Adrenal gland (tissue), 19 donors: ENCODE measurements around the gene KIF4A. TPM values are rescaled to one million over a fixed set of nuclear protein-coding genes. Genes with fewer than 3 reads are reported as not detected.
A peak's percentile ranks its signal among the peaks of the same experiment; 100 is the strongest.
"Not testable (repeated sequence)": the region's sequence is repeated elsewhere in the genome, so short reads cannot be mapped to it uniquely, and the experiment has no call there.

Experiments used
- DNase-seq, 7 donors: peaks; one replicate each; pipeline ENCODE4 v3.0.0-alpha.2; 2019 to 2020
- H3K27ac ChIP-seq, 5 donors: fragments of 200-600 bp; sonication (generic) in 4 of 5; 1 replicate in 3 of 5; 2 replicates in 2 of 5; pipeline versions ENCODE4 v1.5.1 to v1.8.0; 2016 to 2020; ENCODE audit warnings: mild to moderate bottlenecking in 1 of 5
- H3K27me3 ChIP-seq: fragments of 200-600 bp; 2 replicates; pipeline ENCODE4 v1.8.0; 2021
- H3K36me3 ChIP-seq, 2 donors: fragments of 200-600 bp; replicated peaks in 1 of 2; 1 replicate in 1 of 2; 2 replicates in 1 of 2; pipeline versions ENCODE4 v1.5.1 to v1.8.0; 2018 to 2022
- H3K4me1 ChIP-seq, 2 donors: fragments of 200-600 bp; replicated peaks in 1 of 2; 1 replicate in 1 of 2; 2 replicates in 1 of 2; pipeline versions ENCODE4 v1.5.1 to v1.8.0; 2018 to 2021
- H3K4me3 ChIP-seq, 4 donors: fragments of 200-600 bp; sonication (generic) in 3 of 4; one replicate each; pipeline ENCODE4 v1.5.1; 2016 to 2018
- H3K9me3 ChIP-seq, 3 donors: fragments of 200-600 bp; sonication (generic) in 1 of 3; replicated peaks in 1 of 3; 1 replicate in 2 of 3; 2 replicates in 1 of 3; pipeline versions ENCODE4 v1.5.1 to v1.8.0; 2016 to 2021
- CTCF ChIP-seq, 6 experiments: fragments of 450-650 bp in 4 of 6; fragments of 200-600 bp in 2 of 6; sonication (generic) in 1 of 6; IDR thresholded peaks; 1 replicate in 5 of 6; 2 replicates in 1 of 6; pipeline versions ENCODE4 v1.5.1 to v1.8.0; 2016 to 2021; ENCODE audit warnings: antibody characterized with exemption in 6 of 6, mild to moderate bottlenecking in 2 of 6, moderate library complexity in 1 of 6
- POLR2A ChIP-seq, 2 donors: fragments of 450-650 bp; IDR thresholded peaks; one replicate each; pipeline ENCODE4 v1.6.1; 2017; ENCODE audit warnings: antibody characterized with exemption in 2 of 2, mild to moderate bottlenecking in 2 of 2, moderate library complexity in 1 of 2
- WGBS, 4 donors: extraction: QIAGEN DNeasy Blood & Tissue Kit in 2 of 4; methylation state at CpG; one replicate each; pipeline versions ENCODE4 v1.1.5 to v1.1.7; 2013 to 2017; 5-methylcytosine and 5-hydroxymethylcytosine counted together
- intact Hi-C, 2 donors: fragments of 100-400 bp; cut with DNase I; formaldehyde crosslinking; loops; one replicate each; pipeline versions ENCODE4 v1.14.1 to v1.15.0; 2022 to 2023
- long read RNA-seq, 10 donors: library from polyadenylated mRNA in 3 of 10; unstranded in 2 of 10; stranded (forward) in 1 of 10; transcript quantifications; one replicate each; pipeline ENCODE4 v2.0.0 and lab custom pipeline, GENCODE V29; 2021 to 2026
- polyA plus RNA-seq, 3 donors: library from polyadenylated mRNA; stranded (reverse); fragments of 200-250 nt in 2 of 3; fragments of 350-450 nt in 1 of 3; fragmentation: Illumina TruSeq in 1 of 3; extraction: RNeasy Lipid Tissue Mini Kit (QIAGEN cat#74804) in 1 of 3; gene quantifications; one replicate each; pipeline ENCODE4 v1.2.3, GENCODE V29; 2013 to 2014
- total RNA-seq, 9 donors: library from RNA; depleted of rRNA in 4 of 9; stranded (reverse); fragments of >200 nt in 4 of 9; fragments of 120-200 nt in 1 of 9; fragmentation: NEBNext Ultra II Directional in 1 of 9; extraction: Animal tissue kit (Norgen Biotek cat#: 25700) in 1 of 9; gene quantifications; one replicate each; pipeline versions ENCODE4 v1.1.0 to v1.2.4, GENCODE V29; 2013 to 2023
- donor health status: healthy with polysubstance abuse.
- donor health status: Bipolar disorder and iron deficiency.
- donor health status: DM: yes; HTN: yes; CAD: no.
- donor health status: DM: no; HTN: no; CAD: no.
- donor health status: DM: no; HTN: no; CAD: no.
- donor health status: DM: yes; HTN: yes; CAD: no.

Gene KIF4A
- total RNA-seq (1 to 10 TPM in 1 of 9 donors, under 1 TPM in 8; 0.28 to 6.6 (median 0.47) TPM), polyA plus RNA-seq (under 1 TPM; 0.08 to 0.59 (median 0.10) TPM)
- long read RNA-seq, donor 1, full-length matches to known transcripts, result 1 of 1 reads
- long read RNA-seq, donor 1, partial matches to known transcripts, result 0 of 1 reads
- long read RNA-seq, donor 1, other reads (novel, unspliced or antisense), result 0 of 1 reads
- long read RNA-seq, donor 2, result 0 reads
- long read RNA-seq, donor 3, result 0 reads
- long read RNA-seq, donor 4, result 0 reads
- long read RNA-seq, donor 5, result 0 reads
- long read RNA-seq, donor 6, partial matches to known transcripts, result 1 of 2 reads
- long read RNA-seq, donor 6, other reads (novel, unspliced or antisense), result 1 of 2 reads
- long read RNA-seq, donor 7, result 0 reads
- long read RNA-seq, donor 8, full-length matches to known transcripts, result 1 of 1 reads
- long read RNA-seq, donor 8, partial matches to known transcripts, result 0 of 1 reads
- long read RNA-seq, donor 8, other reads (novel, unspliced or antisense), result 0 of 1 reads
- long read RNA-seq, donor 9, result 0 reads
- long read RNA-seq, donor 10, full-length matches to known transcripts, result 1 of 1 reads
- long read RNA-seq, donor 10, partial matches to known transcripts, result 0 of 1 reads
- long read RNA-seq, donor 10, other reads (novel, unspliced or antisense), result 0 of 1 reads

GRCh38 chrX:70289793-70290770 lies at the start of gene KIF4A, which contains the start of gene PDZD11:
Gene KIF4A (plus strand): TSS chrX:70290104. CDS start chrX:70290459, 355 bp downstream.
Gene PDZD11 (minus strand): TSS chrX:70289927. CDS start chrX:70289341, 586 bp downstream.
- 0 to 44% (median 14%) methylated on average over 2 to 62 of the region's 62 CpGs for WGBS, 4 donors
- Histone ChIP-seq H3K27ac (peak within 1 kb of the TSS in 1 of 5 donors; percentile 72), H3K27me3 (peaks cover 4% of the 10 kb centered on the region), H3K4me3 (peak within 1 kb of the TSS in 3 of 4 donors; percentile 15 to 55 (median 40)), H3K9me3 (no peaks in the 10 kb centered on the region), H3K4me1 (no peaks in the 10 kb centered on the region), H3K36me3 (peaks cover 0 to 9% of the 10 kb centered on the region in 2 donors)
- DNase-seq, result peak; percentile 79 to 86 (median 83)
- intact Hi-C loops, result no loop called here
- no peak for TF ChIP-seq POLR2A (IDR thresholded peaks at IDR 0.05)
- no peak for TF ChIP-seq CTCF (IDR thresholded peaks at IDR 0.05)

GRCh38 chrX:70240751-70241150 lies 49.2 kb upstream of the KIF4A start:
- intact Hi-C loops, result no loop called here
- no peaks in the 10 kb centered on the region for H3K27me3 ChIP-seq
- no peaks in the 10 kb centered on the region for H3K9me3 ChIP-seq
- no peak for DNase-seq
- 80 to 100% (median 89%) methylated on average over 1 of the region's 1 CpG for WGBS, 4 donors
- H3K4me3 ChIP-seq, result no peak overlapping the region
- H3K4me1 ChIP-seq, result no peaks in the 10 kb centered on the region
- no peak overlapping the region for H3K27ac ChIP-seq
- no peaks in the 10 kb centered on the region for H3K36me3 ChIP-seq
- TF ChIP-seq CTCF (IDR thresholded peaks at IDR 0.05), result no peak
- TF ChIP-seq POLR2A (IDR thresholded peaks at IDR 0.05), result no peak

- Histone ChIP-seq H3K4me3 (no peak overlapping the region), H3K27ac (no peak overlapping the region), H3K36me3 (no peaks in the 10 kb centered on the region), H3K27me3 (no peaks in the 10 kb centered on the region), H3K9me3 (no peaks in the 10 kb centered on the region), H3K4me1 (no peaks in the 10 kb centered on the region)
- 63 to 87% (median 80%) methylated on average over 2 of the region's 2 CpGs for WGBS, 4 donors
- no peak for DNase-seq
- TF ChIP-seq CTCF (IDR thresholded peaks at IDR 0.05) (no peak), POLR2A (IDR thresholded peaks at IDR 0.05) (no peak)
- intact Hi-C loops, result no loop called here
These were observed 48.4 kb upstream of the KIF4A start for GRCh38 chrX:70241501-70241900.

- H3K36me3 ChIP-seq, result not testable (repeated sequence)
- 77 to 79% (median 79%) methylated on average over 4 to 5 of the region's 5 CpGs for WGBS, 4 donors
These were observed 46.3 kb upstream of the KIF4A start for GRCh38 chrX:70243601-70244000.

More at GRCh38 chrX:70243601-70244000, 46.3 kb upstream of the KIF4A start:
- H3K4me1 ChIP-seq, DNase-seq, H3K27me3 ChIP-seq, intact Hi-C loops, H3K9me3 ChIP-seq, H3K27ac ChIP-seq, H3K4me3 ChIP-seq: not testable (repeated sequence)
